ENCODE measurements around the gene BLNK. TPM values are rescaled to one million over a fixed set of nuclear protein-coding genes. Genes with fewer than 3 reads are reported as not detected.
"Not testable (repeated sequence)": the region's sequence is repeated elsewhere in the genome, so short reads cannot be mapped to it uniquely, and the experiment has no call there.

The BLNK gene
- total and polyA plus RNA-seq, 9 of the 15 experiments (the other 6 are each of a cell fraction or from before 2014, with no cell fraction given) = not detected

DNA sequence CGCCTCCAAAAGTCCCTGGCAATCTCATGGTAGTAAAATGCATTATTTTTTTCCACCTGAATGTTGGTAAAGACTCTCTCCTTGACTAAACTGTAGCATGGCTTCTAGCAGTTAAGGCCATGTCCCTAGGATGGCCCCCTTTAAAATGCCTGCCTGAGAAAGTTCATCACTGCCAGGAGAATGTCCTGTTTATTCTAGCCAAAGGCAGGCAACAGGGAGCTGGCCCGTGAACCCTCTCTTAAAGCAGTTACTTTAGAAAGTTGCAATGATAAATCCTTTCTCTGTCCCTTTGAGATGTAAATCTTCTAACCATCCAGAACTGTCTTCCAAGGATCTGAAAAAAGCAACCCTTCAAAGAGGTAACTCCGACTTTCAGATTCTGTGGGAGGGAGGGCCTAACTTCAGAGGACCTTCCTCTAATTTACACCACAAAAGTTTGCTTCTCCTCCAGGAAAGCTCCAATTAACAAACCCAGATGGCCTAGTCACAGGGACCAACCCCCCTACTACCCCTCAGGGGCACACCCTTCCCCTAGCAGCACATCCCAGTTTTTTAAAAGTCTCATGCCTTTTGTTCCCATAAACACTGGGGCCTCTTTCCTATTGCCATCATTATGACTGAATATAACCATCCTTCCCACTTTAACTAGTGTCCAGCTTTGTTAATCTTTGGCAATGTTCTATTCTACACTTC lies 38.4 kb upstream of the BLNK start (continued):
- TF ChIP-seq BRF1 (IDR thresholded peaks at IDR 0.05; ENCODE audit: borderline replicate concordance, extremely low read depth, insufficient read length) (no peak), HDAC6 (IDR thresholded peaks at IDR 0.05; ENCODE audit: low read depth, low read length) (no peak), GTF2F1 (IDR thresholded peaks at IDR 0.05; ENCODE audit: low read depth, low read length) (no peak), CHD1 (IDR thresholded peaks at IDR 0.05; ENCODE audit: low read length) (no peak), JUNB (CRISPR knock-in tag; conservative IDR thresholded peaks at IDR 0.05) (no peak), SIN3A (IDR thresholded peaks at IDR 0.05; ENCODE audit: borderline replicate concordance in 2 of 2, control insufficient read depth in 1 of 2, low read depth in 2 of 2, low read length in 2 of 2) (no peak), THRAP3 (IDR thresholded peaks at IDR 0.05; ENCODE audit: borderline replicate concordance) (no peak)

DNA sequence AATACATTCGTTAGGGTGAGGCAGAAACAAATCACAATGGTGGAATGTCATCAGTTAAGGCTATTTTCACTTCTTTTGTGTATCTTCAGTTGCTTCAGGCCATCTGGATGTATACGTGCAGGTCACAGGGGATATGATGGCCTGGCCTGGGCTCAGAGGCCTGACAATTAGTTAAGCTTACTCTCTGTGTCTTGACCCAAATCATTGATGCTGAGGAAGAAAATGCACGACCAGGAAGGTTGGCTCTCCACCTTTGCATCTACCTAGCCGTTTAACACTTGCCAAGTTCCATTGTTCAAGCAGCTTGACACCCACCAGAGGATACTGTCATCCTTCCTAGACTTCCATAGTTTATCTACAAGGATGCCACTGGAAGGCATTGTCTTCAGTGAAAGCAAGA lies 37.5 kb upstream of the BLNK start:
- H3K9me1 ChIP-seq (ENCODE audit: control insufficient read depth, insufficient read depth, low read length); in situ Hi-C loops (cut with MboI); H3K36me3 ChIP-seq (ENCODE audit: control insufficient read depth, insufficient read depth, low read length); H3K4me3 ChIP-seq; CTCF ChIA-PET (ENCODE audit: low intra/inter-chr PET ratio); H4K20me1 ChIP-seq (replicated peaks; ENCODE audit: control insufficient read depth, insufficient read depth, low read length); H3K9me3 ChIP-seq (replicated peaks; ENCODE audit: control insufficient read depth, insufficient read depth, low read depth, low read length); H3K4me1 ChIP-seq (replicated peaks in 1 of 2; ENCODE audit: control insufficient read depth in 2 of 2, insufficient read depth in 2 of 2, low read length in 2 of 2); H2AFZ ChIP-seq (ENCODE audit: low read depth, low read length); DNase-seq (ENCODE audit: extremely low read depth in 1 of 4, low spot score in 3 of 4); H3K27ac ChIP-seq (ENCODE audit: extremely low read depth, low read depth, low read length); intact Hi-C loops (cut with micrococcal nuclease); BruUV-seq (replicated peaks); POLR2A ChIA-PET; H3K79me2 ChIP-seq (ENCODE audit: control insufficient read depth, insufficient read depth, low read length); ATAC-seq; FAIRE-seq; H3K4me2 ChIP-seq (ENCODE audit: insufficient read depth, low read length); H3K9ac ChIP-seq (ENCODE audit: insufficient read depth in 1 of 2, low read depth in 2 of 2, low read length in 2 of 2): not testable (repeated sequence)
- 0% methylated on average over 4 of the region's 4 CpGs for WGBS (ENCODE audit: insufficient coverage, low coverage, missing lambda C conversion rate)
- H3K27me3 ChIP-seq (ENCODE audit: control insufficient read depth in 2 of 2, insufficient read depth in 2 of 2, low read length in 2 of 2) = peaks cover 0 to 10% of the 10 kb centered on the region in 2 experiments; a peak in 4 of 5 replicates

Data from K562 (cell line).